Tibial nerve (tissue), 4 donors: ENCODE results near the gene YDJC.

Experiments
- CTCF ChIP-seq, 5 experiments: fragments of 200-600 bp in 3 of 5; fragments of 450-650 bp in 2 of 5; sonication (generic) in 3 of 5; IDR thresholded peaks; one replicate each; pipeline ENCODE4 v1.5.1; 2016 to 2019; ENCODE audit warnings: antibody characterized with exemption in 5 of 5, mild to moderate bottlenecking in 3 of 5, moderate library complexity in 2 of 5
- EP300 ChIP-seq, 2 donors: sonication (generic); formaldehyde crosslinking; IDR thresholded peaks; one replicate each; pipeline ENCODE4 v1.6.1; 2017; ENCODE audit warnings: antibody characterized with exemption in 2 of 2, mild to moderate bottlenecking in 1 of 2

- TF ChIP-seq CTCF (IDR thresholded peaks at IDR 0.05) (no peak), EP300 (IDR thresholded peaks at IDR 0.05) (no peak)
Measured at GRCh38 chr22:21598302-21598701, 31.5 kb downstream of the YDJC start.
